ENCODE results near the gene MAP1LC3A. TPM values are rescaled to one million over a fixed set of nuclear protein-coding genes. Genes with fewer than 3 reads are reported as not detected.
A peak's percentile ranks its signal among the peaks of the same experiment; 100 is the strongest.
"Not testable (repeated sequence)": the region's sequence is repeated elsewhere in the genome, so short reads cannot be mapped to it uniquely, and the experiment has no call there.

MAP1LC3A gene
- 4.6 and 8.0 TPM in 2 replicates for polyA plus RNA-seq (2014; cell fraction: cytosol; rRNA removed)
- polyA plus RNA-seq (2014; cell fraction: nucleus; rRNA removed) = 5.8 and 7.6 TPM in 2 replicates

- no peak for DNase-seq (ENCODE audit: low spot score)
These were observed at the start of gene MAP1LC3A for GRCh38 chr20:34558320-34559218. MAP1LC3A (plus strand) TSS chr20:34558718; CDS start chr20:34558869, 151 bp downstream.

GRCh38 chr20:34510575-34510974 lies 47.9 kb upstream of the MAP1LC3A start:
- DNase-seq (ENCODE audit: low spot score) = no peak

- no peak for DNase-seq (ENCODE audit: low spot score)
These were observed 46.6 kb upstream of the MAP1LC3A start for GRCh38 chr20:34511891-34512265.

- no peak for DNase-seq (ENCODE audit: low spot score)
These were observed 46.1 kb upstream of the MAP1LC3A start for GRCh38 chr20:34512266-34512954.

GRCh38 chr20:34512955-34513419 lies 45.5 kb upstream of the MAP1LC3A start:
- DNase-seq (ENCODE audit: low spot score) = no peak

- DNase-seq (ENCODE audit: low spot score) = not testable (repeated sequence)
These were observed 44.5 kb upstream of the MAP1LC3A start for GRCh38 chr20:34514034-34514433.

- no peak for DNase-seq (ENCODE audit: low spot score)
These were observed 43.5 kb upstream of the MAP1LC3A start for GRCh38 chr20:34514897-34515483.

GRCh38 chr20:34515484-34516246 lies 42.9 kb upstream of the MAP1LC3A start:
- DNase-seq (ENCODE audit: low spot score) = no peak

GRCh38 chr20:34516247-34517113 lies 42.0 kb upstream of the MAP1LC3A start, which contains the start of gene DYNLRB1:
DYNLRB1 (plus strand) TSS chr20:34516422; CDS start chr20:34516459, 37 bp downstream.
- peak; percentile 98 for DNase-seq (ENCODE audit: low spot score)

- DNase-seq (ENCODE audit: low spot score) = no peak
These were observed 41.4 kb upstream of the MAP1LC3A start for GRCh38 chr20:34517114-34517505.

- DNase-seq (ENCODE audit: low spot score) = not testable (repeated sequence)
These were observed 39.7 kb upstream of the MAP1LC3A start for GRCh38 chr20:34518863-34519262.

GRCh38 chr20:34519841-34520240 lies 38.7 kb upstream of the MAP1LC3A start:
- DNase-seq (ENCODE audit: low spot score) = not testable (repeated sequence)

GRCh38 chr20:34522969-34523871 lies 35.3 kb upstream of the MAP1LC3A start:
- DNase-seq (ENCODE audit: low spot score) = peak; percentile 65

- DNase-seq (ENCODE audit: low spot score) = no peak
These were observed 34.1 kb upstream of the MAP1LC3A start for GRCh38 chr20:34524426-34524825.

GRCh38 chr20:34525342-34525708 lies 33.2 kb upstream of the MAP1LC3A start:
- DNase-seq (ENCODE audit: low spot score) = no peak

GRCh38 chr20:34525709-34526416 lies 32.7 kb upstream of the MAP1LC3A start:
- DNase-seq (ENCODE audit: low spot score) = no peak

- DNase-seq (ENCODE audit: low spot score) = no peak
These were observed 32.1 kb upstream of the MAP1LC3A start for GRCh38 chr20:34526466-34526865.

GRCh38 chr20:34527016-34527415 lies 31.5 kb upstream of the MAP1LC3A start:
- no peak for DNase-seq (ENCODE audit: low spot score)

GRCh38 chr20:34528921-34529297 lies 29.6 kb upstream of the MAP1LC3A start:
- no peak for DNase-seq (ENCODE audit: low spot score)
